GM12873 (cell line): ENCODE results near the gene FGF11.

Experiments used
- TF ChIP-seq, protein P1 (sequence below): IDR thresholded peaks from 2 replicates; pipeline ENCODE4 v1.5.1; 2012; ENCODE audit warnings: low read depth, mild to moderate bottlenecking, moderate library complexity, low read length, control low read depth; ENCODE audit not compliant: insufficient read depth; ENCODE audit errors: missing control alignments

FGF11 gene

GRCh38 chr17:7468290-7468689 lies 29.0 kb downstream of the FGF11 start:
- TF ChIP-seq, protein P1, sequence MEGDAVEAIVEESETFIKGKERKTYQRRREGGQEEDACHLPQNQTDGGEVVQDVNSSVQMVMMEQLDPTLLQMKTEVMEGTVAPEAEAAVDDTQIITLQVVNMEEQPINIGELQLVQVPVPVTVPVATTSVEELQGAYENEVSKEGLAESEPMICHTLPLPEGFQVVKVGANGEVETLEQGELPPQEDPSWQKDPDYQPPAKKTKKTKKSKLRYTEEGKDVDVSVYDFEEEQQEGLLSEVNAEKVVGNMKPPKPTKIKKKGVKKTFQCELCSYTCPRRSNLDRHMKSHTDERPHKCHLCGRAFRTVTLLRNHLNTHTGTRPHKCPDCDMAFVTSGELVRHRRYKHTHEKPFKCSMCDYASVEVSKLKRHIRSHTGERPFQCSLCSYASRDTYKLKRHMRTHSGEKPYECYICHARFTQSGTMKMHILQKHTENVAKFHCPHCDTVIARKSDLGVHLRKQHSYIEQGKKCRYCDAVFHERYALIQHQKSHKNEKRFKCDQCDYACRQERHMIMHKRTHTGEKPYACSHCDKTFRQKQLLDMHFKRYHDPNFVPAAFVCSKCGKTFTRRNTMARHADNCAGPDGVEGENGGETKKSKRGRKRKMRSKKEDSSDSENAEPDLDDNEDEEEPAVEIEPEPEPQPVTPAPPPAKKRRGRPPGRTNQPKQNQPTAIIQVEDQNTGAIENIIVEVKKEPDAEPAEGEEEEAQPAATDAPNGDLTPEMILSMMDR = no peak

DNA sequence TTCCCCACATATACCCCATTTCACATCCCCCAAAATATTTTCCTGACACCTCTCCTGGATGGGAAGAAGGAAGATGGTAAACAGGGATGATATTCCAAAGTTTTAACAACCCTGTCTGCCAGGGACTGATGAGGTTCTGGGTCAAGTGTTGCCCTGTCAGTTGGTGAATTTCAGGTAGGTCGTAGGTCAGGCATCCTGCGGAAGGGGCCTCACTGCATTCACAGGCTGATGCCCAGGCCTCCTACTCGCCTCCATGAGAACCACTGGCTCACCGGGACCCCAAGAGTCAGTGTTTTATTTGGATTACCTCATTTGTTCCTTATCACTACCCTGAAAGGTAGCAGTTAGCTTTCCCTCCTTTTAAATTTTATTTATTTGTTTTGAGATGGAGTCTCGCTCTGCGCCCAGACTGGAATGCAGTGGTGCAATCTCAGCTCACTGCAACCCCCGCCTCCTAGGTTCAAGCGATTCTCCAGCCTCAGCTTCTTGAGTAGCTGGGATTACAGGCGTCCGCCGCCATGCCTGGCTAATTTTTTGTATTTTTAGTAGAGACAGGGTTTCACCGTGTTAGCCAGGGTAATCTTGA lies 29.6 kb downstream of the FGF11 start:
- TF ChIP-seq, protein P1 = no peak

- TF ChIP-seq, protein P1 = no peak
Observed at GRCh38 chr17:7471729-7472128, 32.4 kb downstream of the FGF11 start.

GRCh38 chr17:7475764-7476422 lies 36.6 kb downstream of the FGF11 start:
- TF ChIP-seq, protein P1 = no peak

GRCh38 chr17:7476494-7476893 lies 37.2 kb downstream of the FGF11 start:
- TF ChIP-seq, protein P1 = no peak

GRCh38 chr17:7476951-7477350 lies 37.6 kb downstream of the FGF11 start:
- TF ChIP-seq, protein P1 = no peak

GRCh38 chr17:7477392-7478275 lies 38.3 kb downstream of the FGF11 start:
- TF ChIP-seq, protein P1 = no peak
